Measurements from ENCODE around the gene CNBP.
"Not testable (repeated sequence)": the region's sequence is repeated elsewhere in the genome, so short reads cannot be mapped to it uniquely, and the experiment has no call there.

Gene CNBP

GRCh38 chr3:129136275-129136674 is 47.4 kb downstream of the CNBP start:
- 98% methylated on average over 7 of the region's 10 CpGs for WGBS (ENCODE audit: insufficient coverage)
- H3K4me1 ChIP-seq (ENCODE audit: control extremely low read depth in 1 of 4, control insufficient read depth in 4 of 4, insufficient read depth in 4 of 4, low read length in 3 of 4); H3K27me3 ChIP-seq (replicated peaks in 2 of 5; ENCODE audit: control insufficient read depth in 4 of 5, insufficient read depth in 5 of 5, low read length in 4 of 5); DNase-seq; POLR2A ChIA-PET; H3K27ac ChIP-seq (ENCODE audit: insufficient read depth in 1 of 2, low read depth in 1 of 2, low read length in 2 of 2, poor library complexity in 1 of 2, severe bottlenecking in 2 of 2); H3K9me3 ChIP-seq (ENCODE audit: control extremely low read depth in 1 of 5, control insufficient read depth in 4 of 5, insufficient read depth in 2 of 5, low read depth in 1 of 5, low read length in 4 of 5); H3K4me3 ChIP-seq (ENCODE audit: control insufficient read depth in 1 of 7, extremely low read depth in 1 of 7, insufficient read depth in 4 of 7, low read depth in 2 of 7, low read length in 6 of 7): not testable (repeated sequence)
- CTCF ChIA-PET: interaction anchor here (0.6 to 2.0 kb wide), 5 partner anchors 8 to 110 kb away, joined by 3 to 6 read pairs (median 3); no protein-coding TSS in a partner anchor
- peaks cover 13 to 71% (median 43%) of the 10 kb centered on the region in 4 experiments for H3K36me3 ChIP-seq (ENCODE audit: control insufficient read depth in 4 of 4, insufficient read depth in 4 of 4, low read length in 3 of 4)

GRCh38 chr3:129132097-129132866 is 51.4 kb downstream of the CNBP start:
- WGBS (ENCODE audit: insufficient coverage): 94% methylated on average over 4 of the region's 5 CpGs
- ChIA-PET CTCF (interaction anchor here (0.8 to 2.0 kb wide), 2 partner anchors 79 to 162 kb away, joined by 3 to 6 read pairs; no protein-coding TSS in a partner anchor), POLR2A (no interaction called here)
- no peaks in the 10 kb centered on the region for H3K27me3 ChIP-seq (replicated peaks in 2 of 5; ENCODE audit: control insufficient read depth in 4 of 5, insufficient read depth in 5 of 5, low read length in 4 of 5)
- H3K4me3 ChIP-seq (ENCODE audit: control insufficient read depth in 1 of 7, extremely low read depth in 1 of 7, insufficient read depth in 4 of 7, low read depth in 2 of 7, low read length in 6 of 7): no peak overlapping the region
- no peaks in the 10 kb centered on the region for H3K9me3 ChIP-seq (ENCODE audit: control extremely low read depth in 1 of 5, control insufficient read depth in 4 of 5, insufficient read depth in 2 of 5, low read depth in 1 of 5, low read length in 4 of 5)
- H3K4me1 ChIP-seq (ENCODE audit: control extremely low read depth in 1 of 4, control insufficient read depth in 4 of 4, insufficient read depth in 4 of 4, low read length in 3 of 4): peaks cover 0 to 11% (median 11%) of the 10 kb centered on the region in 4 experiments
- no peak for DNase-seq
- H3K36me3 ChIP-seq (ENCODE audit: control insufficient read depth in 4 of 4, insufficient read depth in 4 of 4, low read length in 3 of 4): peaks cover 13 to 78% (median 59%) of the 10 kb centered on the region in 4 experiments
- no peak overlapping the region for H3K27ac ChIP-seq (ENCODE audit: insufficient read depth in 1 of 2, low read depth in 1 of 2, low read length in 2 of 2, poor library complexity in 1 of 2, severe bottlenecking in 2 of 2)

- Histone ChIP-seq H3K9me3 (ENCODE audit: control extremely low read depth in 1 of 5, control insufficient read depth in 4 of 5, insufficient read depth in 2 of 5, low read depth in 1 of 5, low read length in 4 of 5) (no peaks in the 10 kb centered on the region), H3K4me3 (ENCODE audit: control insufficient read depth in 1 of 7, extremely low read depth in 1 of 7, insufficient read depth in 4 of 7, low read depth in 2 of 7, low read length in 6 of 7) (no peak overlapping the region), H3K4me1 (ENCODE audit: control extremely low read depth in 1 of 4, control insufficient read depth in 4 of 4, insufficient read depth in 4 of 4, low read length in 3 of 4) (peaks cover 0 to 18% (median 17%) of the 10 kb centered on the region in 4 experiments), H3K27me3 (replicated peaks in 2 of 5; ENCODE audit: control insufficient read depth in 4 of 5, insufficient read depth in 5 of 5, low read length in 4 of 5) (no peaks in the 10 kb centered on the region), H3K36me3 (ENCODE audit: control insufficient read depth in 4 of 4, insufficient read depth in 4 of 4, low read length in 3 of 4) (peaks cover 13 to 76% (median 59%) of the 10 kb centered on the region in 4 experiments), H3K27ac (ENCODE audit: insufficient read depth in 1 of 2, low read depth in 1 of 2, low read length in 2 of 2, poor library complexity in 1 of 2, severe bottlenecking in 2 of 2) (no peak overlapping the region)
- no peak for DNase-seq
- ChIA-PET POLR2A (no interaction called here), CTCF (interaction anchor here (0.8 to 2.0 kb wide), 3 partner anchors 17 to 161 kb away, joined by 3 to 6 read pairs (median 4); no protein-coding TSS in a partner anchor)
- WGBS (ENCODE audit: insufficient coverage): 100% methylated on average over 2 of the region's 2 CpGs
Observed at GRCh38 chr3:129131465-129132088, 52.1 kb downstream of the CNBP start.

GRCh38 chr3:129130291-129130813 is 53.3 kb downstream of the CNBP start:
- ChIA-PET CTCF (interaction anchor here (1.8 kb wide), 1 partner anchor 16 kb away, joined by 4 read pairs; no protein-coding TSS in a partner anchor), POLR2A (interaction anchor here (0.6 kb wide), 1 partner anchor 100 kb away, joined by 3 read pairs; no protein-coding TSS in a partner anchor)
- DNase-seq: no peak
- Histone ChIP-seq H3K9me3 (ENCODE audit: control extremely low read depth in 1 of 5, control insufficient read depth in 4 of 5, insufficient read depth in 2 of 5, low read depth in 1 of 5, low read length in 4 of 5) (no peaks in the 10 kb centered on the region), H3K4me3 (ENCODE audit: control insufficient read depth in 1 of 7, extremely low read depth in 1 of 7, insufficient read depth in 4 of 7, low read depth in 2 of 7, low read length in 6 of 7) (no peak overlapping the region), H3K4me1 (ENCODE audit: control extremely low read depth in 1 of 4, control insufficient read depth in 4 of 4, insufficient read depth in 4 of 4, low read length in 3 of 4) (peaks cover 0 to 19% (median 18%) of the 10 kb centered on the region in 4 experiments), H3K27ac (ENCODE audit: insufficient read depth in 1 of 2, low read depth in 1 of 2, low read length in 2 of 2, poor library complexity in 1 of 2, severe bottlenecking in 2 of 2) (no peak overlapping the region), H3K27me3 (replicated peaks in 2 of 5; ENCODE audit: control insufficient read depth in 4 of 5, insufficient read depth in 5 of 5, low read length in 4 of 5) (no peaks in the 10 kb centered on the region), H3K36me3 (ENCODE audit: control insufficient read depth in 4 of 4, insufficient read depth in 4 of 4, low read length in 3 of 4) (peaks cover 13 to 70% (median 57%) of the 10 kb centered on the region in 4 experiments)
- 99% methylated on average over 9 of the region's 13 CpGs for WGBS (ENCODE audit: insufficient coverage)

GRCh38 chr3:129128357-129129155 is 55.1 kb downstream of the CNBP start:
- peaks cover under 1 to 53% (median 44%) of the 10 kb centered on the region in 4 experiments for H3K36me3 ChIP-seq (ENCODE audit: control insufficient read depth in 4 of 4, insufficient read depth in 4 of 4, low read length in 3 of 4)
- POLR2A ChIA-PET: no interaction called here

GRCh38 chr3:129126726-129127280 is 56.9 kb downstream of the CNBP start:
- Histone ChIP-seq H3K36me3 (ENCODE audit: control insufficient read depth in 4 of 4, insufficient read depth in 4 of 4, low read length in 3 of 4) (peaks cover 0 to 37% (median 30%) of the 10 kb centered on the region in 4 experiments), H3K9me3 (ENCODE audit: control extremely low read depth in 1 of 5, control insufficient read depth in 4 of 5, insufficient read depth in 2 of 5, low read depth in 1 of 5, low read length in 4 of 5) (no peaks in the 10 kb centered on the region), H3K4me1 (ENCODE audit: control extremely low read depth in 1 of 4, control insufficient read depth in 4 of 4, insufficient read depth in 4 of 4, low read length in 3 of 4) (peaks cover 0 to 35% (median 34%) of the 10 kb centered on the region in 4 experiments), H3K4me3 (ENCODE audit: control insufficient read depth in 1 of 7, extremely low read depth in 1 of 7, insufficient read depth in 4 of 7, low read depth in 2 of 7, low read length in 6 of 7) (no peak overlapping the region), H3K27ac (ENCODE audit: insufficient read depth in 1 of 2, low read depth in 1 of 2, low read length in 2 of 2, poor library complexity in 1 of 2, severe bottlenecking in 2 of 2) (peak overlapping the region in 1 of 2 experiments; percentile 2), H3K27me3 (replicated peaks in 2 of 5; ENCODE audit: control insufficient read depth in 4 of 5, insufficient read depth in 5 of 5, low read length in 4 of 5) (no peaks in the 10 kb centered on the region)
- WGBS (ENCODE audit: insufficient coverage): 77% methylated on average over 6 of the region's 9 CpGs
- no peak for DNase-seq
- CTCF ChIA-PET: interaction anchor here (0.9 to 2.1 kb wide), 5 partner anchors 9 to 156 kb away, joined by 3 to 8 read pairs (median 3); no protein-coding TSS in a partner anchor
- POLR2A ChIA-PET: no interaction called here

More at GRCh38 chr3:129128357-129129155, 55.1 kb downstream of the CNBP start:
- Histone ChIP-seq H3K27me3 (replicated peaks in 2 of 5; ENCODE audit: control insufficient read depth in 4 of 5, insufficient read depth in 5 of 5, low read length in 4 of 5) (no peaks in the 10 kb centered on the region), H3K4me1 (ENCODE audit: control extremely low read depth in 1 of 4, control insufficient read depth in 4 of 4, insufficient read depth in 4 of 4, low read length in 3 of 4) (peaks cover 0 to 21% (median 20%) of the 10 kb centered on the region in 4 experiments), H3K9me3 (ENCODE audit: control extremely low read depth in 1 of 5, control insufficient read depth in 4 of 5, insufficient read depth in 2 of 5, low read depth in 1 of 5, low read length in 4 of 5) (no peaks in the 10 kb centered on the region), H3K4me3 (ENCODE audit: control insufficient read depth in 1 of 7, extremely low read depth in 1 of 7, insufficient read depth in 4 of 7, low read depth in 2 of 7, low read length in 6 of 7) (no peak overlapping the region), H3K27ac (ENCODE audit: insufficient read depth in 1 of 2, low read depth in 1 of 2, low read length in 2 of 2, poor library complexity in 1 of 2, severe bottlenecking in 2 of 2) (no peak overlapping the region)
- 96% methylated on average over 15 of the region's 16 CpGs for WGBS (ENCODE audit: insufficient coverage)
- no peak for DNase-seq
- CTCF ChIA-PET: interaction anchor here (0.8 to 1.8 kb wide), 2 partner anchors 8 to 117 kb away, joined by 3 to 6 read pairs; no protein-coding TSS in a partner anchor

Measured in common myeloid progenitor, CD34-positive (primary cell).